GM12872 (cell line): ENCODE results near the gene ALDH4A1.

Experiments
- TF ChIP-seq, protein P1 (sequence below): IDR thresholded peaks from 3 replicates; pipeline ENCODE4 v1.5.1; 2011; ENCODE audit warnings: low read depth, mild to moderate bottlenecking, low read length, moderate library complexity; ENCODE audit not compliant: insufficient read depth

ALDH4A1 gene

DNA sequence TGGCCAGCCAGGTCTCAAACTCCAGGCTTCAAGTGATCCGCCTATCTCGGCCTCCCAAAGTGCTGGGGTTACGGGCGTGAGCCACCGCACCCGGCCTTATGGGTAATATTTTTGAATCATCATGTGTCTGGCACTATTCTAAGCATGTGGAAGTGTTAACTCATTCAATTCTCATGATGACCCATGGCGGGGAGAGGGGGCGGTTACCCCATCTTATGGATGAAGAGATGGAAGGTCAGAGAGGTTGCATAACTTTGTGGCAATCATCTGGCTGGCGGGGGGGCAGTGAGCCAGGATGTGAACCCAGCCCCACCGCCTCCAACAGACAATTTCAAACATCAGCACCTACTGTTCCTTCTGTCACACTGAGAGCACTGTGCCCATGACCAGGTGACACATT lies 31.4 kb downstream of the ALDH4A1 start:
- TF ChIP-seq, protein P1, sequence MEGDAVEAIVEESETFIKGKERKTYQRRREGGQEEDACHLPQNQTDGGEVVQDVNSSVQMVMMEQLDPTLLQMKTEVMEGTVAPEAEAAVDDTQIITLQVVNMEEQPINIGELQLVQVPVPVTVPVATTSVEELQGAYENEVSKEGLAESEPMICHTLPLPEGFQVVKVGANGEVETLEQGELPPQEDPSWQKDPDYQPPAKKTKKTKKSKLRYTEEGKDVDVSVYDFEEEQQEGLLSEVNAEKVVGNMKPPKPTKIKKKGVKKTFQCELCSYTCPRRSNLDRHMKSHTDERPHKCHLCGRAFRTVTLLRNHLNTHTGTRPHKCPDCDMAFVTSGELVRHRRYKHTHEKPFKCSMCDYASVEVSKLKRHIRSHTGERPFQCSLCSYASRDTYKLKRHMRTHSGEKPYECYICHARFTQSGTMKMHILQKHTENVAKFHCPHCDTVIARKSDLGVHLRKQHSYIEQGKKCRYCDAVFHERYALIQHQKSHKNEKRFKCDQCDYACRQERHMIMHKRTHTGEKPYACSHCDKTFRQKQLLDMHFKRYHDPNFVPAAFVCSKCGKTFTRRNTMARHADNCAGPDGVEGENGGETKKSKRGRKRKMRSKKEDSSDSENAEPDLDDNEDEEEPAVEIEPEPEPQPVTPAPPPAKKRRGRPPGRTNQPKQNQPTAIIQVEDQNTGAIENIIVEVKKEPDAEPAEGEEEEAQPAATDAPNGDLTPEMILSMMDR, result no peak

DNA sequence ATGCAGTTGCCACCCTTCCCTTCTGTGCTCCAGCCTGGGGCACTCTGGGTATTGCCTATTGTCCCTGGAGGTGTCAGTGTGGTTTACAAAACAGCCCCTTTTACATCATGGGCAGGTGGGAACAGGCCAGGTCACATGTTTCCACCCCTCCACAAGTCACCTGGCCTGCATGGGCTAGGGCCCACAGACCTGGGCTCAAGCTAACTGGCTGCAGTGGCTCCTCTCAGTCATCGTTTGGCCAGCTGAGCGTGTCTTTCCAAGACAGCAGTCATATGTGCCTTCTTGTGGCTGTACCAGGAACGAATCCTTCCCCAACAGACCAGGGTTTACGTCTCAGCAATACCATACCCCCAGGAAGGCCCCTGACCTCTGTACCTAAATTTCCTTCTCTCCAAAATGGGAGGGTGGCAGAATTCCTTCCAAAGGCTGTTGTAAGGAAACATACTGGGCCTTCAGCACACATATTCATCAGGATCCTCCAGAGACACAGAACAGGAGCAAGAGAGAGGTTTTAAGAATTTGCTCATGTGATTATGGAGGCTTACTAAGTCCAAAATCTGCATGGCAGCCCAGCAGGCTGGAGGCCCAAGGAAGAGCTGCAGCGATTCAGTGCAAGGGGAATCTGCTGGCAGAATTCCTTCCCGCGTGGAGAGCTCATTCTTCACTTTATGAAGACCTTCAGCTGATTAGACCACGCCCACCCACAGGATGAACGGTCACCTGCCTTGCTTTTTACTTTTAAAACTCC lies 32.3 kb downstream of the ALDH4A1 start:
- TF ChIP-seq, protein P1, result no peak

DNA sequence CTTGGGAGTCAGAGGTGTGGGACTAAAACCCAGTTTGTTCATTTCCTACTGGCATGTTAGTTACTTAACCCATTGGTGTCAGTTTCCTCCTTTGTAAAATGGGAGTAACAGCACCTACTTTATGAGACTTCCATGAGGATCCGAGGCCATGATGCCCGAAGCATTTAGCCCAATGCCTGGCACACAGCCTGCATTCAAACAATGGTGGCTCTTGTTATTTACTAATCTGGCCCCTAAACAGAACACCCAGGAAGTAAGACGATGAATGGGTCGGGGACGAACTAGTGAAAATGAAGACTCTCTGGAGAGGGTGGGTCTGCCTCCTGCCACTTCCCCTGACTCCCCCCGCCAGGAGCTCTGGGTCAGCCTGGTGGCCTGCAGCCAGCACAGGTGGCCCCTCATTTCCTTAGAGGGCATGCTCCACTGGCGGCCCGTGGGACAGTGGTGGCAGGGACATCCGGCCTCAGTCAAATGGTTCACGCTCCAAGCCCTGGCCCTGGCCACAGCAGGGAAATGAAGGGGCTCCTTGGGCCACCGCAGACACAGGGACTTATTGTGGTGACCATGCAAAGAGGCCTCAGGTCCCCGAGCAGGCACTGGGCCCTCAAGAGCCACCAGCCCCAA lies 33.4 kb downstream of the ALDH4A1 start:
- TF ChIP-seq, protein P1, result no peak

DNA sequence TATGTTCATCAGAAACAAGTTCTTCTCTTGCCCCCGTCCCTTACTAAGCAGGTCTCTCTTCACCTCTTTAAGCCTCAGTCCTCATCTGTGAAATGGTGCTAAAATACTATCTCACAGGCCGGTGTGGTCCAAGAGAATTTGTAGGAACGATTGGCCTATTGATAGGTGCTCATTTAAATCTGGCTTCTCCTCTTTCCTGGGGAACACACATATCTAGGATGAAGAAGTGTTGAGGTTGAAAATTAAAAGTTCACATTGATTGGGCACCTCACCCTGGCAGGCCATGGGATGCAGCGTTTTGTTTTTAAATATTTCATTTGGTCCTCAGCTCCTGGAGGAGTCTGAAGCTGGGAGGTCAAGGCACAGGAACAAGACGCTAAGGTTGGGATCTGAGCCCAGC lies 34.0 kb downstream of the ALDH4A1 start:
- TF ChIP-seq, protein P1, result no peak

DNA sequence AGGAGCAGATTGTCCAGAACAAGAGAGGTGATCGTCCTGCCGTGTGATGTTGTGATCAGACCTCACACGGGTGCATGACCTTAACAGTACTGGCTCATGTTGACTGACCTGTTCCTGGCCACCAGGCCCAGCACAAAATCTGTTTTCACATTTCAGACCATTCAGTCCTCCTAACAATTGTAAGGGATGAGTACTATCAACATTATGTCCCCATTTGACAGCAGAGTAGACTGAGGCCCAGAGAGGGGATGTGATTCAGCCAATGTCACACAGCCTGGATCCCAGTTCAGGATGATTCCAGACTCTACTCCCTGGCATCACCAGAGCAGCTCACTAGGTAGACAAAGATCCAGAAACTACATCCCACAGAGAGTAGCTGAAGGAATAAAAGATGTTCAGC lies 35.5 kb downstream of the ALDH4A1 start:
- TF ChIP-seq, protein P1, result no peak

DNA sequence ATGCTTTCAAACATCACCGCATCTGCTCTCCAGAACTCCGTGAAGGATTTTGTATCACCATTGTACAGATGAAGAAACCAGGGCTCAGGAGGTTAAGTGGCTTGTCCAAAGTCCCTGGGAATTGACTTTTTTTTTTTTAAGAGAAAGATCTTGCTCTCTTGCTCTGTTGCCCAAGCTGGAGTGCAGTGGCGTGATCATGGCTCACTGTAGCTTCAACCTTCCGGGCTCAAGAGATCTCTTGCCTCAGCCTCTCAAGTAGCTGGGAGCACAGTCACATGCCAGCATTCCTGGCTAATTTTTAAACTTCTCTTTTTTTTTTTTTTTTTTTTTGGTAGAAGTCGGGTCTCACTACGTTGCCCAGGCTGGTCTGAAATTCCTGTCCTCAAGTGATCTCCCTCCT lies 36.0 kb downstream of the ALDH4A1 start:
- TF ChIP-seq, protein P1, result no peak

DNA sequence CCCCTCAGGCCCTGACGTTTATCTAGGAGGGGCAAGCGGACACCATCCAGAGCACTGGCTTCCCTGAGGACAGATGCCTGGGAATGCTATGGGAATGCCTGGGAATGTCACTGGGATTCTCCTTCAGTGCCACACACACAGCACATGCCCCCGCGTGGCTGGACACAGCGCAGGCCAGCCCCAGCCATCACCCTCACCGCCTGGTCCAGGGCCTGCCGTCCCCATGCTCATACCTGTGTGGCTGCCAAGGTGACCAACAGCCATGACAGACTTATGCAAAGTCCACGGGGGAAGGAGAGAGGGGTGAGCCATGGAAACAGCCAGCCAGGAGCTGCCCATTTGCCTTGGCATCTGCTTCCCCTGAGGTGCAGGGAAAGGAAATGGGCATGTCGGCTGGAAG lies 37.2 kb downstream of the ALDH4A1 start:
- TF ChIP-seq, protein P1, result no peak
